Mesothelial cell of epicardium (in vitro differentiated cells): ENCODE data around the gene CD36. TPM values are rescaled to one million over a fixed set of nuclear protein-coding genes. Genes with fewer than 3 reads are reported as not detected.

Experiments
- DNase-seq, 2 experiments: peaks; one replicate each; pipeline ENCODE4 v3.0.0; 2021; ENCODE audit warnings: low spot score in 2 of 2; ENCODE audit not compliant: unreplicated experiment in 2 of 2
- H3K27ac Mint-ChIP-seq: 2 replicates; pipeline ENCODE4 v1.8.0; 2021; ENCODE audit warnings: mixed read lengths
- H3K27me3 Mint-ChIP-seq: 2 replicates; pipeline ENCODE4 v1.8.0; 2021; ENCODE audit warnings: low read depth, mixed read lengths
- H3K36me3 Mint-ChIP-seq: 2 replicates; pipeline ENCODE4 v1.8.0; 2021; ENCODE audit warnings: mixed read lengths
- H3K4me1 Mint-ChIP-seq: 2 replicates; pipeline ENCODE4 v1.8.0; 2021; ENCODE audit warnings: mixed read lengths
- H3K4me3 Mint-ChIP-seq: 2 replicates; pipeline ENCODE4 v1.8.0; 2021; ENCODE audit warnings: mild to moderate bottlenecking, moderate library complexity, mixed read lengths
- H3K9me3 Mint-ChIP-seq: 2 replicates; pipeline ENCODE4 v1.8.0; 2021; ENCODE audit warnings: mixed read lengths
- total RNA-seq: library from RNA; stranded (reverse); gene quantifications from 3 replicates; pipeline ENCODE4 v1.2.1, GENCODE V29; 2021
- TF ChIP-seq, protein P1 (sequence below): fragments of 200-600 bp; sonication (generic); IDR thresholded peaks from one replicate; pipeline ENCODE4 v1.5.0; 2021; ENCODE audit warnings: antibody characterized with exemption; ENCODE audit not compliant: unreplicated experiment

The CD36 gene
- total RNA-seq, 1 donor from 2014 or later, result 0.34 TPM

DNA sequence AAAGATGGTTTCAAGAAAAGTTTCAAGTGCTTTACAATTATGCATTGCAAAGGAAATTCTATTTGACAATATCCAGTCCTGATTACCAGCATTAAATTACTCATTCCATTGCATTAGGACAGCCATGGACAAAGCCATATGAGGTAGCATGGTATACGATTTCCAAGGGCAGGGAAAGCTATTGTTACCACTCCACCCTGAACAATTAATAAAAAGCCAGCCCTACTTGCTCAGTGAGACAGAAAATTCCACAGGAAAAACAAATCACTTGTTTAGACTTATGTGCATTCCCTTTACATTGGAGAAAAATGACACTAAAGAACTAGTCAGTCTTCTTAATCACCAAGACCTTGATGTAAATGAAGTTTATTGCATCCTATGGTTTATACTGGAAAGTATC, 5.6 kb downstream of the CD36 start:
- Mint-ChIP-seq H3K4me1 (peaks cover 20% of the 10 kb centered on the region), H3K9me3 (peaks cover 6% of the 10 kb centered on the region), H3K36me3 (no peaks in the 10 kb centered on the region), H3K4me3 (no peak overlapping the region), H3K27me3 (no peaks in the 10 kb centered on the region), H3K27ac (peak overlapping the region; percentile 16)
- no peak for DNase-seq
- TF ChIP-seq, protein P1, sequence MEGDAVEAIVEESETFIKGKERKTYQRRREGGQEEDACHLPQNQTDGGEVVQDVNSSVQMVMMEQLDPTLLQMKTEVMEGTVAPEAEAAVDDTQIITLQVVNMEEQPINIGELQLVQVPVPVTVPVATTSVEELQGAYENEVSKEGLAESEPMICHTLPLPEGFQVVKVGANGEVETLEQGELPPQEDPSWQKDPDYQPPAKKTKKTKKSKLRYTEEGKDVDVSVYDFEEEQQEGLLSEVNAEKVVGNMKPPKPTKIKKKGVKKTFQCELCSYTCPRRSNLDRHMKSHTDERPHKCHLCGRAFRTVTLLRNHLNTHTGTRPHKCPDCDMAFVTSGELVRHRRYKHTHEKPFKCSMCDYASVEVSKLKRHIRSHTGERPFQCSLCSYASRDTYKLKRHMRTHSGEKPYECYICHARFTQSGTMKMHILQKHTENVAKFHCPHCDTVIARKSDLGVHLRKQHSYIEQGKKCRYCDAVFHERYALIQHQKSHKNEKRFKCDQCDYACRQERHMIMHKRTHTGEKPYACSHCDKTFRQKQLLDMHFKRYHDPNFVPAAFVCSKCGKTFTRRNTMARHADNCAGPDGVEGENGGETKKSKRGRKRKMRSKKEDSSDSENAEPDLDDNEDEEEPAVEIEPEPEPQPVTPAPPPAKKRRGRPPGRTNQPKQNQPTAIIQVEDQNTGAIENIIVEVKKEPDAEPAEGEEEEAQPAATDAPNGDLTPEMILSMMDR, result no peak

DNA sequence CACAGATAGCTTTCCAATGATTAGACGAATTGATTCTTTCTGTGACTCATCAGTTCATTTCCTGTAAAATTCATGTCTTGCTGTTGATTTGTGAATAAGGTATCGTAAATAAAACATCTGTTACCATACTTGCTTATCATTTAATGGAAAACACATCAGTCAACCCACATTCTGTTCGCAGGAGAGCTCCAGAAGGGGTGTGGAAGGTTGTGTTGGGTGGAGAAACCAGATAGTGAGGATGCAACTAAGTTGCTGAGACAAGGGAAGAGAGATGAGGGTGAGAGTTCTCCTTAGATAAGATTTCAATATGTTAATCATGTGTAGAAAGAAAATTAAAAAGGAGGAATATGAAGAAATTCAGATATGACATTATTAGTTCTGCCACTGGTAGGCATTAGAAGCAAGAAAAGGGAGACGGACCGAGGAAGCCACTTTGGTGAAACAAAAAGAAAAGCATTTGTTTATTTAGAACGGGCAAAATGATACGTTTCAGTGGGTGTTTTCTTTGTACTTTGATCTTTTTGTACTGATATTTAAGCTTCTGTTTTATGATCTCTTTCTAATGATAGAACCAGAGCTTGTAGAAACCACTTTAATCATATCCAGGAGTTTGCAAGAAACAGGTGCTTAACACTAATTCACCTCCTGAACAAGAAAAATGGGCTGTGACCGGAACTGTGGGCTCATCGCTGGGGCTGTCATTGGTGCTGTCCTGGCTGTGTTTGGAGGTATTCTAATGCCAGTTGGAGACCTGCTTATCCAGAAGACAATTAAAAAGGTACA, 7.8 kb downstream of the CD36 start:
- H3K36me3 Mint-ChIP-seq, result no peaks in the 10 kb centered on the region
- TF ChIP-seq, protein P1, result no peak
- peaks cover 20% of the 10 kb centered on the region for H3K4me1 Mint-ChIP-seq
- no peak overlapping the region for H3K27ac Mint-ChIP-seq
- H3K9me3 Mint-ChIP-seq, result no peaks in the 10 kb centered on the region
- no peak overlapping the region for H3K4me3 Mint-ChIP-seq
- H3K27me3 Mint-ChIP-seq, result no peaks in the 10 kb centered on the region
- no peak for DNase-seq

DNA sequence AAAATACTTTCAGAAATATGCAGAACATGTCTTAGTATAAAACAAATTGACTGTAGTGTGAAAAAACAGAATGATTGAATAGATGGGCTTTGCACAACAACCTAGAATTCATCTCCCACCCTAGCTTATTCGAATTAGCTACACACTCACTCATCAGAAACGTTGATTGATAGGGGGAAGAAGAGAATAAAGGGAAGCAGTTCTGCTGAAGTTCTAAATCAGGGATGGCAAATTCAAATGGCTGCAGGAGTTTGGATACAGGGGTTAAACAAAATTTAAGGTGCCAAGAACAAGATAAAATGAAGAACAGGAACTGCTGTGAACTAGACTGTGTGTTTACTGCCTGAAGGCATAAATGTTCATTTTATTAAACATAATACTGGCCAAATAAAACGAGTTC, 9.0 kb downstream of the CD36 start:
- no peak overlapping the region for H3K4me3 Mint-ChIP-seq
- H3K36me3 Mint-ChIP-seq, result no peaks in the 10 kb centered on the region
- no peaks in the 10 kb centered on the region for H3K27me3 Mint-ChIP-seq
- TF ChIP-seq, protein P1, result no peak
- no peak overlapping the region for H3K27ac Mint-ChIP-seq
- no peak for DNase-seq
- peaks cover 20% of the 10 kb centered on the region for H3K4me1 Mint-ChIP-seq
- no peaks in the 10 kb centered on the region for H3K9me3 Mint-ChIP-seq

DNA sequence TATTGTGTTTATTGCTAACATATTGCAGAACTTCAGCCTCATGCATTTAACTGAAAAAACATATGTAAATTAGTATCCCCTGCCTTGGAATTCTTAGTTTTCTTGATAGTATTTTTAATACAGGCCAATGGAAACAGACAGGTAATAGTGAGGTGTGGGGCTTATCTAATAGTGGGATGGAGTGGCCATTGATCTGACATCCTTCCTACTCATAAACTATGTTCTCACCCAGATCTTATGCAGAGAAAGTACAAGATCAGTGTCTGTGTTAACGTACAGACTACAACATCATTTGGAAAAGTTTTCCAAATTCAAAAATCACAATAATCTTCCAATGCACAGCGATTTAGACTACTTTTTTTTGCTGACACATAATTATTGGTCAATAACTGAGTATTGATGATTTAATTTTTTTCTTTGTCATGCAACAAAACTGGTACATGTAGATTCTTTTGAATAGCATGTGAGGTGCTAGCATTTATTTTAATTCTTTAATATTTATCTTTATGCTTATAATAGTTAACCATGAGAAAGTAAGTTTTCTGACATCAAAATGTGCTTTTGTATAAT, 9.7 kb downstream of the CD36 start:
- TF ChIP-seq, protein P1, result no peak
- Mint-ChIP-seq H3K4me1 (peaks cover 14% of the 10 kb centered on the region), H3K27ac (no peak overlapping the region), H3K9me3 (no peaks in the 10 kb centered on the region), H3K27me3 (no peaks in the 10 kb centered on the region), H3K4me3 (no peak overlapping the region), H3K36me3 (no peaks in the 10 kb centered on the region)
- no peak for DNase-seq

DNA sequence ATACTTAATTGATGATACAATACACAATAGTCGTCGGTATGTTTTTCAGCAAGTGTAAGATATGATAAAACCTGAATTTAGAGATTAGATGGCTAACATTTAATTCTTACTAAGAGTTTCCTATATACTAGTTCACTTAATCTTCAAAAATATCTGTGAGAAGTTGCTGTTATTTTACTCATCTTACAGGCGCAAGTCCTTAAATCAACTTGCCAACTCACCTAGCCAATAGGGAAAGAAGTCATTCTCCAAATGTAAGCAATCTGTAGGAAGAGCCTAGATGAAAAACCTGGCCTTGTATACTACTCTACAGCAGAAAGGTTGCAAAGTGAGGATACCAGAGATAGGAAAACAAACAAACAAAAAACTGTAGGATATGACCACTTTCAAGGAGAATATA, 10.6 kb downstream of the CD36 start:
- Mint-ChIP-seq H3K4me3 (no peak overlapping the region), H3K36me3 (no peaks in the 10 kb centered on the region), H3K4me1 (peaks cover 5% of the 10 kb centered on the region), H3K9me3 (no peaks in the 10 kb centered on the region), H3K27me3 (no peaks in the 10 kb centered on the region), H3K27ac (no peak overlapping the region)
- TF ChIP-seq, protein P1, result no peak
- no peak for DNase-seq
